Activated naive CD4-positive, alpha-beta T cell treated with anti-CD3 and anti-CD28 coated beads, Interleukin-2, amount 50 U/mL, for 16 hours (primary cell): ENCODE results near the gene RAD9A.
A peak's percentile ranks its signal among the peaks of the same experiment; 100 is the strongest.

ENCODE experiments used
- DNase-seq: peaks from one replicate; pipeline ENCODE4 v3.0.0-alpha.2; 2020

Gene RAD9A

GRCh38 chr11:67391304-67392182 is at the start of gene RAD9A:
TSS of gene RAD9A (plus strand) at chr11:67391986. CDS start at chr11:67392045, 59 bp downstream.
- DNase-seq: peak; percentile 93

GRCh38 chr11:67344264-67344663 is 47.5 kb upstream of the RAD9A start:
- DNase-seq: peak; percentile 25

GRCh38 chr11:67345247-67345919 is 46.4 kb upstream of the RAD9A start:
- no peak for DNase-seq

GRCh38 chr11:67345920-67346819 is 45.6 kb upstream of the RAD9A start:
- no peak for DNase-seq

- no peak for DNase-seq
Observed at GRCh38 chr11:67347964-67348749, 43.6 kb upstream of the RAD9A start.

- DNase-seq: no peak
Observed at GRCh38 chr11:67349036-67349435, 42.8 kb upstream of the RAD9A start.

- no peak for DNase-seq
Observed at GRCh38 chr11:67349457-67349856, 42.3 kb upstream of the RAD9A start.

- DNase-seq: no peak
Observed at GRCh38 chr11:67349928-67350465, 41.8 kb upstream of the RAD9A start.

GRCh38 chr11:67351275-67352005 is 40.3 kb upstream of the RAD9A start:
- DNase-seq: peak; percentile 62

- no peak for DNase-seq
Observed at GRCh38 chr11:67352546-67353316, 39.1 kb upstream of the RAD9A start.

GRCh38 chr11:67353317-67354074 is 38.3 kb upstream of the RAD9A start, which contains the start of gene POLD4:
TSS of gene POLD4 (minus strand) at chr11:67353546. CDS start at chr11:67353399, 147 bp downstream.
- DNase-seq: peak; percentile 97

GRCh38 chr11:67354075-67355022 is 37.4 kb upstream of the RAD9A start:
- DNase-seq: no peak

GRCh38 chr11:67355023-67355793 is 36.6 kb upstream of the RAD9A start:
- DNase-seq: no peak

GRCh38 chr11:67355794-67356386 is 35.9 kb upstream of the RAD9A start:
- DNase-seq: no peak

- no peak for DNase-seq
Observed at GRCh38 chr11:67356387-67356863, 35.4 kb upstream of the RAD9A start.

GRCh38 chr11:67356864-67357561 is 34.8 kb upstream of the RAD9A start:
- DNase-seq: peak; percentile 58
